IPS-18a (cell line): ENCODE measurements around the gene FXYD3.
"Not testable (repeated sequence)": the region's sequence is repeated elsewhere in the genome, so short reads cannot be mapped to it uniquely, and the experiment has no call there.

Source experiments
- H3K27ac ChIP-seq: one replicate; pipeline ENCODE4 v1.5.1; 2013; ENCODE audit warnings: low read length
- H3K27me3 ChIP-seq: one replicate; pipeline ENCODE4 v1.6.1; 2013; ENCODE audit warnings: mild to moderate bottlenecking, low read length; ENCODE audit not compliant: control insufficient read depth, insufficient read depth
- H3K36me3 ChIP-seq: one replicate; pipeline ENCODE4 v1.6.1; 2013; ENCODE audit warnings: low read depth, low read length; ENCODE audit not compliant: control insufficient read depth
- H3K4me1 ChIP-seq: one replicate; pipeline ENCODE4 v1.6.1; 2013; ENCODE audit warnings: low read depth, low read length; ENCODE audit not compliant: control insufficient read depth
- H3K4me3 ChIP-seq: one replicate; pipeline ENCODE4 v1.5.1; 2013; ENCODE audit warnings: low read length
- H3K9ac ChIP-seq: one replicate; pipeline ENCODE4 v1.6.1; 2013; ENCODE audit warnings: mild to moderate bottlenecking, low read length, moderate library complexity
- H3K9me3 ChIP-seq: one replicate; pipeline ENCODE4 v1.6.1; 2013; ENCODE audit warnings: low read depth, low read length; ENCODE audit not compliant: control insufficient read depth

The FXYD3 gene

GRCh38 chr19:35151273-35152065, 35.8 kb downstream of the FXYD3 start:
- Histone ChIP-seq H3K27me3 (peaks cover 13% of the 10 kb centered on the region), H3K4me3 (no peak overlapping the region), H3K36me3 (no peaks in the 10 kb centered on the region), H3K9me3 (no peaks in the 10 kb centered on the region), H3K4me1 (peaks cover 32% of the 10 kb centered on the region), H3K27ac (no peak overlapping the region), H3K9ac (no peak overlapping the region)

GRCh38 chr19:35153129-35153522, 37.5 kb downstream of the FXYD3 start:
- not testable (repeated sequence) for H3K9me3 ChIP-seq, H3K9ac ChIP-seq, H3K27ac ChIP-seq
- peaks cover 10% of the 10 kb centered on the region for H3K36me3 ChIP-seq
- H3K4me3 ChIP-seq, result peak overlapping the region; percentile 64
- H3K27me3 ChIP-seq, result peaks cover 13% of the 10 kb centered on the region
- peaks cover 32% of the 10 kb centered on the region for H3K4me1 ChIP-seq

- Histone ChIP-seq H3K27me3 (peaks cover 13% of the 10 kb centered on the region), H3K27ac (no peak overlapping the region), H3K36me3 (peaks cover 17% of the 10 kb centered on the region)
These were observed 38.3 kb downstream of the FXYD3 start for GRCh38 chr19:35153701-35154524.

GRCh38 chr19:35154525-35155406, 39.1 kb downstream of the FXYD3 start, which contains the start of gene FXYD5:
Gene FXYD5 (plus strand): TSS chr19:35154735. CDS start chr19:35155551, 816 bp downstream.
- Histone ChIP-seq H3K27ac (no peak within 1 kb of the TSS), H3K9ac (peak within 1 kb of the TSS; percentile 32), H3K9me3 (no peaks in the 10 kb centered on the region), H3K4me3 (peak within 1 kb of the TSS; percentile 64), H3K4me1 (peaks cover 32% of the 10 kb centered on the region), H3K36me3 (peaks cover 25% of the 10 kb centered on the region), H3K27me3 (peaks cover 13% of the 10 kb centered on the region)

More at GRCh38 chr19:35153701-35154524, 38.3 kb downstream of the FXYD3 start:
- Histone ChIP-seq H3K4me1 (peaks cover 32% of the 10 kb centered on the region), H3K4me3 (peak overlapping the region; percentile 64), H3K9me3 (no peaks in the 10 kb centered on the region), H3K9ac (peak overlapping the region; percentile 32)

GRCh38 chr19:35155441-35155840, 39.8 kb downstream of the FXYD3 start:
- H3K27me3 ChIP-seq, result peaks cover 13% of the 10 kb centered on the region
- peaks cover 32% of the 10 kb centered on the region for H3K4me1 ChIP-seq
- H3K9me3 ChIP-seq, result no peaks in the 10 kb centered on the region
- no peak overlapping the region for H3K27ac ChIP-seq
- no peak overlapping the region for H3K9ac ChIP-seq
- H3K4me3 ChIP-seq, result peak overlapping the region; percentile 64
- H3K36me3 ChIP-seq, result peaks cover 27% of the 10 kb centered on the region

- H3K9ac ChIP-seq, result no peak overlapping the region
- no peaks in the 10 kb centered on the region for H3K9me3 ChIP-seq
- peaks cover 13% of the 10 kb centered on the region for H3K27me3 ChIP-seq
- peaks cover 26% of the 10 kb centered on the region for H3K4me1 ChIP-seq
- peak overlapping the region; percentile 64 for H3K4me3 ChIP-seq
- H3K36me3 ChIP-seq, result peaks cover 31% of the 10 kb centered on the region
- H3K27ac ChIP-seq, result no peak overlapping the region
These were observed 40.5 kb downstream of the FXYD3 start for GRCh38 chr19:35155981-35156672.

- H3K9ac ChIP-seq, result no peak overlapping the region
- no peak overlapping the region for H3K27ac ChIP-seq
- peaks cover 21% of the 10 kb centered on the region for H3K4me1 ChIP-seq
- H3K36me3 ChIP-seq, result peaks cover 36% of the 10 kb centered on the region
- no peak overlapping the region for H3K4me3 ChIP-seq
- peaks cover 13% of the 10 kb centered on the region for H3K27me3 ChIP-seq
- no peaks in the 10 kb centered on the region for H3K9me3 ChIP-seq
These were observed 41.0 kb downstream of the FXYD3 start for GRCh38 chr19:35156673-35157014.

- Histone ChIP-seq H3K9me3 (no peaks in the 10 kb centered on the region), H3K36me3 (peaks cover 40% of the 10 kb centered on the region), H3K9ac (no peak overlapping the region), H3K4me1 (peaks cover 19% of the 10 kb centered on the region), H3K27ac (no peak overlapping the region), H3K4me3 (no peak overlapping the region), H3K27me3 (peaks cover 13% of the 10 kb centered on the region)
These were observed 41.8 kb downstream of the FXYD3 start for GRCh38 chr19:35157431-35157830.

- H3K36me3 ChIP-seq, result peaks cover 49% of the 10 kb centered on the region
- no peaks in the 10 kb centered on the region for H3K9me3 ChIP-seq
- no peak overlapping the region for H3K4me3 ChIP-seq
- H3K9ac ChIP-seq, result no peak overlapping the region
- H3K27me3 ChIP-seq, result no peaks in the 10 kb centered on the region
- no peak overlapping the region for H3K27ac ChIP-seq
- peaks cover 8% of the 10 kb centered on the region for H3K4me1 ChIP-seq
These were observed 44.0 kb downstream of the FXYD3 start for GRCh38 chr19:35159606-35160005.

GRCh38 chr19:35160629-35161433, 45.2 kb downstream of the FXYD3 start:
- peaks cover 4% of the 10 kb centered on the region for H3K4me1 ChIP-seq
- H3K27ac ChIP-seq, result no peak overlapping the region
- no peak overlapping the region for H3K4me3 ChIP-seq
- H3K36me3 ChIP-seq, result peaks cover 57% of the 10 kb centered on the region
- no peak overlapping the region for H3K9ac ChIP-seq
- H3K9me3 ChIP-seq, result no peaks in the 10 kb centered on the region
- H3K27me3 ChIP-seq, result no peaks in the 10 kb centered on the region
